ENCODE data around the gene RS1.

- TF ChIP-seq EZH2 (IDR thresholded peaks at IDR 0.05; ENCODE audit: borderline replicate concordance, low read length) (no peak), CTCF (conservative IDR thresholded peaks at IDR 0.05 in 1 of 2, IDR thresholded peaks at IDR 0.05 in 1 of 2; ENCODE audit: extremely low read depth in 1 of 2, insufficient read depth in 1 of 2, low read depth in 1 of 2, low read length in 2 of 2) (no peak)
These were observed 24.7 kb upstream of the RS1 start for GRCh38 chrX:18696653-18697052.
